K562 (cell line): ENCODE results near the gene MAPT. TPM values are rescaled to one million over a fixed set of nuclear protein-coding genes. Genes with fewer than 3 reads are reported as not detected.
A peak's percentile ranks its signal among the peaks of the same experiment; 100 is the strongest.

Source experiments
- HMG20B ChIP-seq: fragments of 250-450 bp; sonication (Bioruptor Pico); IDR thresholded peaks from 2 replicates; pipeline ENCODE4 v1.5.0; 2021; ENCODE audit warnings: mild to moderate bottlenecking
- KAT2B ChIP-seq: IDR thresholded peaks from one replicate; pipeline ENCODE4 v1.6.1; 2012; ENCODE audit warnings: low read depth, mild to moderate bottlenecking, control low read depth, inconsistent platforms, low read length, moderate library complexity
- KLF13 ChIP-seq: fragments of 450-650 bp; IDR thresholded peaks from 2 replicates; pipeline ENCODE4 v1.6.1; 2016; ENCODE audit warnings: missing genetic modification characterization, low read depth, mild to moderate bottlenecking, missing compliant biosample characterization, moderate library complexity, borderline replicate concordance
- KLF16 ChIP-seq: IDR thresholded peaks from 2 replicates; pipeline ENCODE4 v1.6.1; 2016; ENCODE audit warnings: antibody characterized with exemption
- MIER1 ChIP-seq: fragments of 450-650 bp; IDR thresholded peaks from 2 replicates; pipeline ENCODE4 v1.6.1; 2016; ENCODE audit warnings: antibody characterized with exemption, mild to moderate bottlenecking, low read depth
- NFIC ChIP-seq: fragments of 450-650 bp; IDR thresholded peaks from 2 replicates; pipeline ENCODE4 v1.6.1; 2017; ENCODE audit warnings: mild to moderate bottlenecking, inconsistent platforms
- OTX1 ChIP-seq: fragments of 450-650 bp; formaldehyde crosslinking; IDR thresholded peaks from 2 replicates; pipeline ENCODE4 v1.4.0; 2022; ENCODE audit warnings: mild to moderate bottlenecking
- PCBP2 ChIP-seq: fragments of 200-400 bp; formaldehyde crosslinking; IDR thresholded peaks from 2 replicates; pipeline ENCODE4 v1.6.1; 2018; ENCODE audit warnings: low read length, low read depth, mild to moderate bottlenecking, moderate library complexity; ENCODE audit not compliant: poor library complexity, severe bottlenecking
- SIN3B ChIP-seq: fragments of 450-650 bp; IDR thresholded peaks from 2 replicates; pipeline ENCODE4 v1.6.1; 2017; ENCODE audit warnings: low read depth, mild to moderate bottlenecking, moderate library complexity
- YY1 ChIP-seq, 3 experiments: IDR thresholded peaks; 2 replicates each; pipeline ENCODE4 v1.6.1; 2011; ENCODE audit warnings: low read length in 2 of 3, mild to moderate bottlenecking in 2 of 3, moderate library complexity in 2 of 3, borderline replicate concordance in 1 of 3, control low read depth in 1 of 3, low read depth in 1 of 3; ENCODE audit not compliant: insufficient read depth in 3 of 3, insufficient replicate concordance in 2 of 3, control insufficient read depth in 1 of 3, insufficient read length in 1 of 3; ENCODE audit errors: extremely low read depth in 1 of 3
- ZBED1 ChIP-seq: IDR thresholded peaks from 2 replicates; pipeline ENCODE4 v1.6.1; 2014
- ZNF436 ChIP-seq: fragments of 250-450, 450-650 bp; sonication (Bioruptor Pico); formaldehyde crosslinking; IDR thresholded peaks from 2 replicates; pipeline ENCODE4 v1.7.0; 2020; ENCODE audit warnings: mild to moderate bottlenecking
- polyA plus RNA-seq, 8 experiments: library from polyadenylated mRNA; depleted of rRNA in 4 of 8; stranded (reverse) in 5 of 8; unstranded in 3 of 8; fragments of >200 nt; fragmentation: Nextera tagmentation in 2 of 8; fragmentation: Illumina TruSeq in 1 of 8; extraction: Ambion mirVana in 2 of 8; extraction: Trizol in 1 of 8; gene quantifications; 2 replicates each; pipeline versions ENCODE4 v1.2.1 to v1.2.3, GENCODE V29; 2011 to 2014; ENCODE audit warnings: inconsistent platforms in 1 of 8, missing spikeins in 1 of 8
- total RNA-seq, 7 experiments: library from RNA; depleted of rRNA in 6 of 7; stranded (reverse); fragments of >200 nt in 6 of 7; fragmentation: Illumina TruSeq in 2 of 7; extraction: Trizol in 2 of 7; gene quantifications; 2 replicates each; pipeline versions ENCODE4 v1.2.1 to v1.2.3, GENCODE V29; 2011 to 2021; ENCODE audit warnings: low replicate concordance in 1 of 7
- TF ChIP-seq, protein P1 (sequence below), 2 experiments: fragments of 200-800 bp in 1 of 2; sonication (Bioruptor generic) in 1 of 2; sonication (generic) in 1 of 2; formaldehyde crosslinking in 1 of 2; IDR thresholded peaks in 1 of 2; conservative IDR thresholded peaks in 1 of 2; 2 replicates each; pipeline versions ENCODE4 v1.5.0 to v1.6.1; 2016 to 2020; ENCODE audit warnings: missing compliant biosample characterization in 1 of 2, missing genetic modification characterization in 1 of 2, missing genetic modification reagents in 1 of 2
- TF ChIP-seq, protein P2 (sequence below): IDR thresholded peaks from 2 replicates; pipeline ENCODE4 v1.6.1; 2014; ENCODE audit warnings: antibody characterized with exemption
- TF ChIP-seq, protein P3 (sequence below): fragments of 450-650 bp; IDR thresholded peaks from 2 replicates; pipeline ENCODE4 v1.6.1; 2016; ENCODE audit warnings: borderline replicate concordance
- TF ChIP-seq, protein P4 (sequence below): sonication (generic); formaldehyde crosslinking; IDR thresholded peaks from 2 replicates; pipeline ENCODE4 v1.8.1; 2023; ENCODE audit warnings: missing genetic modification reagents, mild to moderate bottlenecking, borderline replicate concordance

The MAPT gene
- total and polyA plus RNA-seq, 9 of the 15 experiments (the other 6 are each of a cell fraction or from before 2014, with no cell fraction given) = 0.04 to 1.1 (median 0.36) TPM

GRCh38 chr17:45976755-45977505 lies 82.6 kb downstream of the MAPT start (continued):
- TF ChIP-seq, protein P1, sequence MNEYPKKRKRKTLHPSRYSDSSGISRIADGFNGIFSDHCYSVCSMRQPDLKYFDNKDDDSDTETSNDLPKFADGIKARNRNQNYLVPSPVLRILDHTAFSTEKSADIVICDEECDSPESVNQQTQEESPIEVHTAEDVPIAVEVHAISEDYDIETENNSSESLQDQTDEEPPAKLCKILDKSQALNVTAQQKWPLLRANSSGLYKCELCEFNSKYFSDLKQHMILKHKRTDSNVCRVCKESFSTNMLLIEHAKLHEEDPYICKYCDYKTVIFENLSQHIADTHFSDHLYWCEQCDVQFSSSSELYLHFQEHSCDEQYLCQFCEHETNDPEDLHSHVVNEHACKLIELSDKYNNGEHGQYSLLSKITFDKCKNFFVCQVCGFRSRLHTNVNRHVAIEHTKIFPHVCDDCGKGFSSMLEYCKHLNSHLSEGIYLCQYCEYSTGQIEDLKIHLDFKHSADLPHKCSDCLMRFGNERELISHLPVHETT (CRISPR knock-in tag; conservative IDR thresholded peaks at IDR 0.05 in 1 of 2, IDR thresholded peaks at IDR 0.05 in 1 of 2) = peak in 1 of 2 experiments; percentile 87; a peak in 2 of 4 replicates
- TF ChIP-seq, protein P2, sequence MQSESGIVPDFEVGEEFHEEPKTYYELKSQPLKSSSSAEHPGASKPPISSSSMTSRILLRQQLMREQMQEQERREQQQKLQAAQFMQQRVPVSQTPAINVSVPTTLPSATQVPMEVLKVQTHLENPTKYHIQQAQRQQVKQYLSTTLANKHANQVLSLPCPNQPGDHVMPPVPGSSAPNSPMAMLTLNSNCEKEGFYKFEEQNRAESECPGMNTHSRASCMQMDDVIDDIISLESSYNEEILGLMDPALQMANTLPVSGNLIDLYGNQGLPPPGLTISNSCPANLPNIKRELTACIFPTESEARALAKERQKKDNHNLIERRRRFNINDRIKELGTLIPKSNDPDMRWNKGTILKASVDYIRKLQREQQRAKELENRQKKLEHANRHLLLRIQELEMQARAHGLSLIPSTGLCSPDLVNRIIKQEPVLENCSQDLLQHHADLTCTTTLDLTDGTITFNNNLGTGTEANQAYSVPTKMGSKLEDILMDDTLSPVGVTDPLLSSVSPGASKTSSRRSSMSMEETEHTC = peak; percentile 42; the same call in 1 of the 2 replicates
- no peak for TF ChIP-seq SIN3B
- no peak for TF ChIP-seq KAT2B
- no peak for TF ChIP-seq MIER1
- TF ChIP-seq, protein P3, sequence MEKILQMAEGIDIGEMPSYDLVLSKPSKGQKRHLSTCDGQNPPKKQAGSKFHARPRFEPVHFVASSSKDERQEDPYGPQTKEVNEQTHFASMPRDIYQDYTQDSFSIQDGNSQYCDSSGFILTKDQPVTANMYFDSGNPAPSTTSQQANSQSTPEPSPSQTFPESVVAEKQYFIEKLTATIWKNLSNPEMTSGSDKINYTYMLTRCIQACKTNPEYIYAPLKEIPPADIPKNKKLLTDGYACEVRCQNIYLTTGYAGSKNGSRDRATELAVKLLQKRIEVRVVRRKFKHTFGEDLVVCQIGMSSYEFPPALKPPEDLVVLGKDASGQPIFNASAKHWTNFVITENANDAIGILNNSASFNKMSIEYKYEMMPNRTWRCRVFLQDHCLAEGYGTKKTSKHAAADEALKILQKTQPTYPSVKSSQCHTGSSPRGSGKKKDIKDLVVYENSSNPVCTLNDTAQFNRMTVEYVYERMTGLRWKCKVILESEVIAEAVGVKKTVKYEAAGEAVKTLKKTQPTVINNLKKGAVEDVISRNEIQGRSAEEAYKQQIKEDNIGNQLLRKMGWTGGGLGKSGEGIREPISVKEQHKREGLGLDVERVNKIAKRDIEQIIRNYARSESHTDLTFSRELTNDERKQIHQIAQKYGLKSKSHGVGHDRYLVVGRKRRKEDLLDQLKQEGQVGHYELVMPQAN = no peak
- TF ChIP-seq OTX1 (CRISPR knock-in tag) = peak; percentile 71; the same call in 1 of the 2 replicates
- peak in 2 of 3 experiments; percentile 48 to 72 for TF ChIP-seq YY1 (IDR thresholded peaks at IDR 0.05; ENCODE audit: borderline replicate concordance in 1 of 3, control insufficient read depth in 1 of 3, extremely low read depth in 1 of 3, insufficient read depth in 3 of 3, insufficient read length in 1 of 3, insufficient replicate concordance in 2 of 3, low read depth in 1 of 3, low read length in 2 of 3)
- no peak for TF ChIP-seq KLF13
- no peak for TF ChIP-seq ZNF436 (CRISPR knock-in tag)
- no peak for TF ChIP-seq PCBP2
- TF ChIP-seq, protein P4, sequence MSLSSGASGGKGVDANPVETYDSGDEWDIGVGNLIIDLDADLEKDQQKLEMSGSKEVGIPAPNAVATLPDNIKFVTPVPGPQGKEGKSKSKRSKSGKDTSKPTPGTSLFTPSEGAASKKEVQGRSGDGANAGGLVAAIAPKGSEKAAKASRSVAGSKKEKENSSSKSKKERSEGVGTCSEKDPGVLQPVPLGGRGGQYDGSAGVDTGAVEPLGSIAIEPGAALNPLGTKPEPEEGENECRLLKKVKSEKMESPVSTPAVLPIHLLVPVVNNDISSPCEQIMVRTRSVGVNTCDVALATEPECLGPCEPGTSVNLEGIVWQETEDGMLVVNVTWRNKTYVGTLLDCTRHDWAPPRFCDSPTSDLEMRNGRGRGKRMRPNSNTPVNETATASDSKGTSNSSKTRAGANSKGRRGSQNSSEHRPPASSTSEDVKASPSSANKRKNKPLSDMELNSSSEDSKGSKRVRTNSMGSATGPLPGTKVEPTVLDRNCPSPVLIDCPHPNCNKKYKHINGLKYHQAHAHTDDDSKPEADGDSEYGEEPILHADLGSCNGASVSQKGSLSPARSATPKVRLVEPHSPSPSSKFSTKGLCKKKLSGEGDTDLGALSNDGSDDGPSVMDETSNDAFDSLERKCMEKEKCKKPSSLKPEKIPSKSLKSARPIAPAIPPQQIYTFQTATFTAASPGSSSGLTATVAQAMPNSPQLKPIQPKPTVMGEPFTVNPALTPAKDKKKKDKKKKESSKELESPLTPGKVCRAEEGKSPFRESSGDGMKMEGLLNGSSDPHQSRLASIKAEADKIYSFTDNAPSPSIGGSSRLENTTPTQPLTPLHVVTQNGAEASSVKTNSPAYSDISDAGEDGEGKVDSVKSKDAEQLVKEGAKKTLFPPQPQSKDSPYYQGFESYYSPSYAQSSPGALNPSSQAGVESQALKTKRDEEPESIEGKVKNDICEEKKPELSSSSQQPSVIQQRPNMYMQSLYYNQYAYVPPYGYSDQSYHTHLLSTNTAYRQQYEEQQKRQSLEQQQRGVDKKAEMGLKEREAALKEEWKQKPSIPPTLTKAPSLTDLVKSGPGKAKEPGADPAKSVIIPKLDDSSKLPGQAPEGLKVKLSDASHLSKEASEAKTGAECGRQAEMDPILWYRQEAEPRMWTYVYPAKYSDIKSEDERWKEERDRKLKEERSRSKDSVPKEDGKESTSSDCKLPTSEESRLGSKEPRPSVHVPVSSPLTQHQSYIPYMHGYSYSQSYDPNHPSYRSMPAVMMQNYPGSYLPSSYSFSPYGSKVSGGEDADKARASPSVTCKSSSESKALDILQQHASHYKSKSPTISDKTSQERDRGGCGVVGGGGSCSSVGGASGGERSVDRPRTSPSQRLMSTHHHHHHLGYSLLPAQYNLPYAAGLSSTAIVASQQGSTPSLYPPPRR = no peak
- no peak for TF ChIP-seq HMG20B (CRISPR knock-in tag)
- TF ChIP-seq ZBED1 = no peak
- TF ChIP-seq KLF16 = peak; percentile 71; the same call in 1 of the 2 replicates
- peak; percentile 70 for TF ChIP-seq NFIC
